Stomach (tissue), 9 donors: ENCODE measurements around the gene SNX30. TPM values are rescaled to one million over a fixed set of nuclear protein-coding genes. Genes with fewer than 3 reads are reported as not detected.

Experiments
- DNase-seq, 2 donors: peaks; one replicate each; pipeline versions ENCODE4 v3.0.0 to v3.0.0-alpha.2; 2013 to 2019
- H3K27ac ChIP-seq, 5 donors: fragments of 200-600 bp in 4 of 5; sonication (generic) in 4 of 5; one replicate each; pipeline ENCODE4 v1.5.1; 2013 to 2019; ENCODE audit warnings: mild to moderate bottlenecking in 1 of 5, moderate library complexity in 1 of 5
- H3K27me3 ChIP-seq, 3 donors: fragments of 200-600 bp; sonication (generic); one replicate each; pipeline ENCODE4 v1.5.1; 2017 to 2019; ENCODE audit warnings: mixed run types in 1 of 3
- H3K36me3 ChIP-seq, 4 donors: fragments of 200-600 bp; sonication (generic); 1 replicate in 3 of 4; 2 replicates in 1 of 4; pipeline ENCODE4 v1.5.1; 2016 to 2019
- H3K4me1 ChIP-seq, 4 donors: fragments of 200-600 bp; sonication (generic); one replicate each; pipeline ENCODE4 v1.5.1; 2016 to 2019
- H3K4me3 ChIP-seq, 4 donors: fragments of 200-600 bp; sonication (generic) in 3 of 4; one replicate each; pipeline ENCODE4 v1.5.1; 2016 to 2019; ENCODE audit warnings: mild to moderate bottlenecking in 1 of 4
- H3K9me3 ChIP-seq, 4 donors: fragments of 200-600 bp; sonication (generic); one replicate each; pipeline ENCODE4 v1.5.1; 2016 to 2019
- EP300 ChIP-seq: sonication (generic); formaldehyde crosslinking; IDR thresholded peaks from one replicate; pipeline ENCODE4 v1.6.1; 2017; ENCODE audit warnings: antibody characterized with exemption
- POLR2A ChIP-seq, 4 donors: fragments of 450-650 bp; IDR thresholded peaks; one replicate each; pipeline ENCODE4 v1.6.1; 2016; ENCODE audit warnings: antibody characterized with exemption in 4 of 4, control low read depth in 2 of 4, mild to moderate bottlenecking in 1 of 4, moderate library complexity in 1 of 4
- POLR2AphosphoS5 ChIP-seq, 3 donors: sonication (generic); formaldehyde crosslinking; IDR thresholded peaks; one replicate each; pipeline ENCODE4 v1.6.1; 2016; ENCODE audit warnings: antibody characterized with exemption in 3 of 3
- WGBS, 5 donors: extraction: QIAGEN DNeasy Blood & Tissue Kit in 3 of 5; methylation state at CpG; one replicate each; pipeline versions ENCODE4 v1.1.5 to v1.1.7; 2013 to 2018; 5-methylcytosine and 5-hydroxymethylcytosine counted together
- intact Hi-C: fragments of 100-400 bp; cut with DNase I; formaldehyde crosslinking; loops from one replicate; pipeline ENCODE4 v1.15.1; 2023; ENCODE audit warnings: low total_unique reads
- polyA plus RNA-seq, 3 donors: library from polyadenylated mRNA; stranded (reverse); fragments of 200-250 nt; gene quantifications; one replicate each; pipeline ENCODE4 v1.2.3, GENCODE V29; 2013
- total RNA-seq, 5 donors: library from RNA; depleted of rRNA; stranded (reverse); fragments of >200 nt; gene quantifications; one replicate each; pipeline versions ENCODE4 v1.1.0 to v1.2.3, GENCODE V29; 2014 to 2016
- TF ChIP-seq, protein P1 (sequence below), 7 experiments: fragments of 450-650 bp in 4 of 7; fragments of 200-600 bp in 3 of 7; sonication (generic) in 3 of 7; IDR thresholded peaks; one replicate each; pipeline ENCODE4 v1.5.1; 2016 to 2019; ENCODE audit warnings: antibody characterized with exemption in 7 of 7, control low read depth in 2 of 7, mild to moderate bottlenecking in 1 of 7
- donor health status: healthy with polysubstance abuse.
- donor health status: Bipolar disorder and iron deficiency.
- donor health status: healthy.

Gene SNX30
- total and polyA plus RNA-seq, 8 donors = 1.2 to 37.1 (median 5.3) TPM

DNA sequence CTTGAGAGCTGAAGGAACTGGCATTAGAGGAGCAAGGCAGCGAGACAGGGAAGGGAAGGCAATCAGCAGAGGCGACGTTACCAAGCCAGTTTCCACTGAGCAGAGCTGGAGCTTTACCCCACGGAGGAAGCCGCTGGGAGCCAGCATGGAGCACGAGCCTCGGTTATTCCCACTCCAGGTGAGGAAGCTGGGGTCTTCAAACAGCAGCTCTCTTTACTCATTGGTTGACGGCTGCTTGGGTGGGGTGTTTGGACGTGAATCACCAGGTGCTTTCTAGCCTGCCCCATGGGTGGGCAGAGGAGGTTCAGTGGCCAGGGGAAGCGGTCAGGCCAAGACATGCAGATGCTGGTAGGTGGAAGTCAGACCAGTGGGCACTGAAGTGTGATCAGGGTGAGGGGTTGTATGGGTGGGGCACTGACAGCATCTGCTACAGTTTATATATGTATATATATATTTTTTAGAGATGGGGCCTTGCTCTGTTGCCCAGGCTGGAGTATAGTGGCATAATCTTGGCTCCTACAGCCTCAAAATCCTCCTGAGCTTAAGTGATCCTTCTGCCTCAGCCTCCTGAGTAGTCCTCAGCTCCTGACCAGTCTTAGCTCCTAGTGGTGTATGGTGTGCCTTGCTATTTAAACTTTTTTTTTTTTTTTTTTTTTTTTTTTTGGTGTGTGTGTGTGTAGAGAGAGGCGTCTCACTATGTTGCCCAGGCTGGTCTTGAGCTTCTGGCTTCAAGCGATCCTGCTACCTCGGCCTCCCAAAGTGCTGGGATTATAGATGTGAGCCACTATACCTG is 12.4 kb downstream of the SNX30 start:
- H3K4me3 ChIP-seq = no peak overlapping the region
- 90 to 97% (median 92%) methylated on average over 11 to 13 of the region's 13 CpGs for WGBS, 5 donors

DNA sequence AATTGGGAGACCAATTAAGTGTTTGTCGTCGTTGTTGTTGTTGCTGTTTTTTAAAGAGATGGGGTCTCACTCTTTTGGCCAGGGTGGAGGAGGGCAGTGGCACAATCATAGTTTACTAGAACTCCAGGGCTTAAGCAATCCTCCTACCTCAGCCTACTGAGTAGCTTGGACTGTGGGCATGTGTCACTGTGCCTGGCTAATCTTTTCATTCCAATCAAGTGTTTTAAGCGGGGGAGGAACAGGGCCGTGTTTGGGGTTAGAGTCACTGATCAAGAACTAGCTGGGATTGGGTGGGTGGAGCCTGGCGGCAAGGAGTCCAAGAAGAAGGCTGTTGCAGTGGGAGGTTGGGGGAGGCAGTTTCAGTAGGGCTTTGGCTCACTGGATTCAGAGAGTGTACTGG is 13.8 kb downstream of the SNX30 start:
- Histone ChIP-seq H3K4me1 (peaks cover 0 to 12% (median 8%) of the 10 kb centered on the region in 4 donors), H3K9me3 (peaks cover 0 to 11% (median 0%) of the 10 kb centered on the region in 4 donors), H3K27me3 (no peaks in the 10 kb centered on the region), H3K36me3 (no peaks in the 10 kb centered on the region), H3K4me3 (no peak overlapping the region), H3K27ac (no peak overlapping the region)
- TF ChIP-seq POLR2AphosphoS5 (IDR thresholded peaks at IDR 0.05) = no peak
- TF ChIP-seq, protein P1, sequence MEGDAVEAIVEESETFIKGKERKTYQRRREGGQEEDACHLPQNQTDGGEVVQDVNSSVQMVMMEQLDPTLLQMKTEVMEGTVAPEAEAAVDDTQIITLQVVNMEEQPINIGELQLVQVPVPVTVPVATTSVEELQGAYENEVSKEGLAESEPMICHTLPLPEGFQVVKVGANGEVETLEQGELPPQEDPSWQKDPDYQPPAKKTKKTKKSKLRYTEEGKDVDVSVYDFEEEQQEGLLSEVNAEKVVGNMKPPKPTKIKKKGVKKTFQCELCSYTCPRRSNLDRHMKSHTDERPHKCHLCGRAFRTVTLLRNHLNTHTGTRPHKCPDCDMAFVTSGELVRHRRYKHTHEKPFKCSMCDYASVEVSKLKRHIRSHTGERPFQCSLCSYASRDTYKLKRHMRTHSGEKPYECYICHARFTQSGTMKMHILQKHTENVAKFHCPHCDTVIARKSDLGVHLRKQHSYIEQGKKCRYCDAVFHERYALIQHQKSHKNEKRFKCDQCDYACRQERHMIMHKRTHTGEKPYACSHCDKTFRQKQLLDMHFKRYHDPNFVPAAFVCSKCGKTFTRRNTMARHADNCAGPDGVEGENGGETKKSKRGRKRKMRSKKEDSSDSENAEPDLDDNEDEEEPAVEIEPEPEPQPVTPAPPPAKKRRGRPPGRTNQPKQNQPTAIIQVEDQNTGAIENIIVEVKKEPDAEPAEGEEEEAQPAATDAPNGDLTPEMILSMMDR (IDR thresholded peaks at IDR 0.05) = no peak
- TF ChIP-seq POLR2A (IDR thresholded peaks at IDR 0.05) = no peak
- TF ChIP-seq EP300 = no peak
- intact Hi-C loops = no loop called here
- DNase-seq = no peak
- WGBS, 5 donors = 58 to 78% (median 70%) methylated on average over 5 of the region's 5 CpGs

More for the DNA sequence above, 12.4 kb downstream of the SNX30 start:
- Histone ChIP-seq H3K27ac (no peak overlapping the region), H3K36me3 (no peaks in the 10 kb centered on the region), H3K4me1 (peaks cover 0 to 17% (median 10%) of the 10 kb centered on the region in 4 donors), H3K9me3 (peaks cover 0 to 11% (median 0%) of the 10 kb centered on the region in 4 donors), H3K27me3 (no peaks in the 10 kb centered on the region)
- TF ChIP-seq, protein P1 (IDR thresholded peaks at IDR 0.05) = no peak
- TF ChIP-seq EP300 (no peak), POLR2A (IDR thresholded peaks at IDR 0.05) (no peak), POLR2AphosphoS5 (IDR thresholded peaks at IDR 0.05) (no peak)
- intact Hi-C loops = no loop called here
- DNase-seq = no peak

- intact Hi-C loops = no loop called here
- H3K27me3 ChIP-seq = no peaks in the 10 kb centered on the region
- H3K4me1 ChIP-seq = peaks cover 0 to 12% (median 8%) of the 10 kb centered on the region in 4 donors
- no peaks in the 10 kb centered on the region for H3K36me3 ChIP-seq
- peaks cover 0 to 11% (median 0%) of the 10 kb centered on the region in 4 donors for H3K9me3 ChIP-seq
- no peak overlapping the region for H3K4me3 ChIP-seq
- WGBS, 5 donors = 64 to 76% (median 69%) methylated on average over 7 of the region's 7 CpGs
- H3K27ac ChIP-seq = no peak overlapping the region
- TF ChIP-seq POLR2A (IDR thresholded peaks at IDR 0.05) (no peak), POLR2AphosphoS5 (IDR thresholded peaks at IDR 0.05) (no peak), EP300 (no peak)
- TF ChIP-seq, protein P1 (IDR thresholded peaks at IDR 0.05) = no peak
- peak in 1 of 2 donors; percentile 28 for DNase-seq
Observed at GRCh38 chr9:112764837-112765236, 14.3 kb downstream of the SNX30 start.

DNA sequence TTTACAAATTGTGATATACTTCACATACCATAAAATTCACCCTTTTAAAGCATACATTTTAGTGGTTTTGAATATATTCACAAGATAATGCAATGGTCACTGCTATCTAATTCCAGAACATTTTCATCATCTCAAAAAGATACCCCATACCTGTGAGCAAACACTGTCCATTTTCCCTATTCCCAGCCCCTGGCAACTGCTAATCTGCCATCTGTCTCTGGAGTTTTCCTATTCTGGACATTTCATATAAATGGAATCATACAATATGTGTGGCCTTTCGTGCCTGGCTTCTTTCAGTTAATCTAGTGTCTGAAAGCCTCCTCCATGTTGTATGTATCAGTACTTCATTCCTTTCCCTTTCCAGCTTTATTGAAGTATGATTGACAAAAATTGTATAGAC is 14.7 kb downstream of the SNX30 start:
- WGBS, 5 donors = 78 to 95% (median 92%) methylated on average over 1 of the region's 1 CpG
- TF ChIP-seq POLR2A (IDR thresholded peaks at IDR 0.05) (no peak), EP300 (no peak), POLR2AphosphoS5 (IDR thresholded peaks at IDR 0.05) (no peak)
- TF ChIP-seq, protein P1 (IDR thresholded peaks at IDR 0.05) = no peak
- Histone ChIP-seq H3K4me3 (no peak overlapping the region), H3K27ac (no peak overlapping the region), H3K4me1 (peaks cover 0 to 12% (median 8%) of the 10 kb centered on the region in 4 donors), H3K9me3 (peaks cover 0 to 11% (median 0%) of the 10 kb centered on the region in 4 donors), H3K36me3 (no peaks in the 10 kb centered on the region), H3K27me3 (no peaks in the 10 kb centered on the region)
- intact Hi-C loops = no loop called here
- DNase-seq = no peak
